ENCODE measurements around the gene MIGA2. TPM values are rescaled to one million over a fixed set of nuclear protein-coding genes. Genes with fewer than 3 reads are reported as not detected.
"Not testable (repeated sequence)": the region's sequence is repeated elsewhere in the genome, so short reads cannot be mapped to it uniquely, and the experiment has no call there.

The MIGA2 gene
- total RNA-seq, 1 experiment from 2014 or later, result 29.6 TPM

DNA sequence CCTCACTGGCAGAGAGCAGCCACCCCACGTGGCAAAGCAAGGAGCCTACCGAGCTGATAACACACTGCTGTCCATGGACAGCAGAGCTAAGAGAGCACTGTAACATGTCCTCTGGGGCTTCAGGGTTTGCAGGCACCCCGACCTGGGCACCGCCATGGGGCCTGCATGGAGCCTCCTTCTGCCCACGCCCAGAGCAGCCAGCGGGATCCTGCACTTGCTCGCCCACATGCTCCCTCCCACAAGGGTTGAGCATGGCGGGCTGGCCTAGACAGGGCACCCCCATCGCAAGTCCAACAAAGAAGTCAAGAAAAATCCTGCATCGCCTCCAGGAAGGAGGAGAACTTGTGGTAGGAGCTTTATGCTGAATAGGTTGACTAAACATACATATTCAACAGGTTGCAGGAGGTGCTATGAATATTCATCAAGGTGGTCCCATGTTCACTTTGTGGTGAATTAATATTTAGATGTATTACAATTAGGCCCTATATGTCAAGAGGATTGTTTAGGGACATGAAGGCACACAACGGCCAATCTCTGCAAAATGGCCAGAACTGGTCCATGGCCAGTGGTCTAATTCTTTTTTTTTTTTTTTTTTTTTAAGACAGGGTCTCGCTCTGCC, 3.8 kb upstream of the MIGA2 start:
- Histone ChIP-seq H3K9me2 (replicated peaks; ENCODE audit: low read length) (no peaks in the 10 kb centered on the region), H2AFZ (ENCODE audit: low read length) (no peak overlapping the region), H3K27me3 (ENCODE audit: low read length) (no peaks in the 10 kb centered on the region), H3K9ac (ENCODE audit: low read length) (no peak overlapping the region), H3F3A (ENCODE audit: low read length, unreplicated experiment) (no peaks in the 10 kb centered on the region), H3K79me2 (ENCODE audit: low read length) (peaks cover 13% of the 10 kb centered on the region), H3K36me3 (ENCODE audit: low read depth, low read length) (no peaks in the 10 kb centered on the region), H3K4me3 (ENCODE audit: low read length) (no peak overlapping the region), H3K4me2 (ENCODE audit: low read length) (no peak overlapping the region), H4K20me1 (ENCODE audit: low read length) (no peaks in the 10 kb centered on the region), H3K27ac (ENCODE audit: low read length) (no peak overlapping the region), H3K9me3 (ENCODE audit: low read length) (no peaks in the 10 kb centered on the region), H3K4me1 (ENCODE audit: insufficient read depth, low read length) (peaks cover 5% of the 10 kb centered on the region; the same call in 1 of the 2 replicates)
- ChIA-PET POLR2A (ENCODE audit: unreplicated experiment) (no interaction called here), CTCF (no interaction called here)
- no peak for DNase-seq
- TF ChIP-seq EZH2 (IDR thresholded peaks at IDR 0.05; ENCODE audit: low read length, unreplicated experiment) (no peak), EZH2phosphoT487 (IDR thresholded peaks at IDR 0.05; ENCODE audit: borderline replicate concordance, low read length) (no peak), CTCF (conservative IDR thresholded peaks at IDR 0.05; ENCODE audit: low read depth, low read length) (no peak)
- intact Hi-C loops (cut with micrococcal nuclease), result no loop called here
- no peak for ATAC-seq
- BruUV-seq (replicated peaks), result no TSS peak

- Histone ChIP-seq H3K9me2 (replicated peaks; ENCODE audit: low read length) (no peaks in the 10 kb centered on the region), H3K27ac (ENCODE audit: low read length) (no peak overlapping the region), H2AFZ (ENCODE audit: low read length) (no peak overlapping the region), H4K20me1 (ENCODE audit: low read length) (no peaks in the 10 kb centered on the region), H3K4me3 (ENCODE audit: low read length) (no peak overlapping the region), H3K27me3 (ENCODE audit: low read length) (no peaks in the 10 kb centered on the region), H3K36me3 (ENCODE audit: low read depth, low read length) (no peaks in the 10 kb centered on the region), H3K4me2 (ENCODE audit: low read length) (no peak overlapping the region), H3K9me3 (ENCODE audit: low read length) (no peaks in the 10 kb centered on the region), H3K79me2 (ENCODE audit: low read length) (peaks cover 17% of the 10 kb centered on the region), H3K4me1 (ENCODE audit: insufficient read depth, low read length) (peaks cover 8% of the 10 kb centered on the region; the same call in 1 of the 2 replicates), H3K9ac (ENCODE audit: low read length) (no peak overlapping the region), H3F3A (ENCODE audit: low read length, unreplicated experiment) (no peaks in the 10 kb centered on the region)
- DNase-seq, result no peak
- CTCF ChIA-PET, result no interaction called here
- POLR2A ChIA-PET (ENCODE audit: unreplicated experiment), result no interaction called here
- ATAC-seq, result no peak
- BruUV-seq (replicated peaks), result no TSS peak
- TF ChIP-seq EZH2 (IDR thresholded peaks at IDR 0.05; ENCODE audit: low read length, unreplicated experiment) (no peak), CTCF (conservative IDR thresholded peaks at IDR 0.05; ENCODE audit: low read depth, low read length) (no peak), EZH2phosphoT487 (IDR thresholded peaks at IDR 0.05; ENCODE audit: borderline replicate concordance, low read length) (no peak)
- intact Hi-C loops (cut with micrococcal nuclease), result no loop called here
Observed at GRCh38 chr9:129033216-129033615, 3.2 kb upstream of the MIGA2 start.

- H3F3A ChIP-seq (ENCODE audit: low read length, unreplicated experiment); H3K4me1 ChIP-seq (ENCODE audit: insufficient read depth, low read length); H3K9me2 ChIP-seq (replicated peaks; ENCODE audit: low read length); intact Hi-C loops (cut with micrococcal nuclease); H3K9me3 ChIP-seq (ENCODE audit: low read length); BruUV-seq (replicated peaks); ATAC-seq; H3K36me3 ChIP-seq (ENCODE audit: low read depth, low read length); H4K20me1 ChIP-seq (ENCODE audit: low read length); H3K27me3 ChIP-seq (ENCODE audit: low read length); H3K27ac ChIP-seq (ENCODE audit: low read length); DNase-seq; CTCF ChIA-PET: not testable (repeated sequence)
- POLR2A ChIA-PET (ENCODE audit: unreplicated experiment), result interaction anchor here (0.6 kb wide), 1 partner anchor 45 kb away, joined by 5 read pairs; the partner anchor contains the start of gene DOLPP1
- peaks cover 21% of the 10 kb centered on the region for H3K79me2 ChIP-seq (ENCODE audit: low read length)
- peak overlapping the region; percentile 69 for H3K4me3 ChIP-seq (ENCODE audit: low read length)
- peak overlapping the region; percentile 85 for H3K4me2 ChIP-seq (ENCODE audit: low read length)
- H3K9ac ChIP-seq (ENCODE audit: low read length), result peak overlapping the region; percentile 60
- H2AFZ ChIP-seq (ENCODE audit: low read length), result peak overlapping the region; percentile 99
Observed at GRCh38 chr9:129035838-129036237, 588 bp upstream of the MIGA2 start.

Data from PC-3 (cell line).